ENCODE measurements around the gene QDPR. TPM values are rescaled to one million over a fixed set of nuclear protein-coding genes. Genes with fewer than 3 reads are reported as not detected.

Gene QDPR
- total RNA-seq = 50.2 TPM
- long read RNA-seq, transcript QDPR-201 (7 exons, 1,648 nt) = major isoform, 104 of 116 reads
- long read RNA-seq, partial matches to known transcripts = 3 of 116 reads
- long read RNA-seq, other reads (novel, unspliced or antisense) = 6 of 116 reads

- Histone ChIP-seq H3K27me3 (ENCODE audit: low read depth) (peaks cover 13% of the 10 kb centered on the region), H3K4me1 (peaks cover 27% of the 10 kb centered on the region), H3K4me3 (peak within 1 kb of the TSS; percentile 86), H3K36me3 (peaks cover 21% of the 10 kb centered on the region), H3K9me3 (replicated peaks) (no peaks in the 10 kb centered on the region), H3K27ac (replicated peaks) (peak within 1 kb of the TSS; percentile 85)
- TF ChIP-seq CTCF (IDR thresholded peaks at IDR 0.05; ENCODE audit: borderline replicate concordance) = peak; percentile 63
- intact Hi-C loops (cut with micrococcal nuclease) = no loop called here
- peak; percentile 86 for DNase-seq
These were observed at the start of gene QDPR for GRCh38 chr4:17511950-17512795. TSS of gene QDPR (minus strand) at chr4:17512090. CDS start at chr4:17512054, 36 bp downstream.

GRCh38 chr4:17561195-17561909 lies 49.5 kb upstream of the QDPR start:
- DNase-seq = no peak
- no peaks in the 10 kb centered on the region for H3K9me3 ChIP-seq (replicated peaks)
- H3K4me3 ChIP-seq = no peak overlapping the region
- H3K36me3 ChIP-seq = no peaks in the 10 kb centered on the region
- no peak for TF ChIP-seq CTCF (IDR thresholded peaks at IDR 0.05; ENCODE audit: borderline replicate concordance)
- H3K27me3 ChIP-seq (ENCODE audit: low read depth) = peaks cover 10% of the 10 kb centered on the region
- intact Hi-C loops (cut with micrococcal nuclease) = no loop called here
- H3K4me1 ChIP-seq = no peaks in the 10 kb centered on the region
- H3K27ac ChIP-seq (replicated peaks) = no peak overlapping the region

GRCh38 chr4:17560065-17560673 lies 48.3 kb upstream of the QDPR start:
- no peak overlapping the region for H3K4me3 ChIP-seq
- no peaks in the 10 kb centered on the region for H3K36me3 ChIP-seq
- DNase-seq = no peak
- H3K4me1 ChIP-seq = no peaks in the 10 kb centered on the region
- no peak for TF ChIP-seq CTCF (IDR thresholded peaks at IDR 0.05; ENCODE audit: borderline replicate concordance)
- H3K27ac ChIP-seq (replicated peaks) = no peak overlapping the region
- H3K9me3 ChIP-seq (replicated peaks) = no peaks in the 10 kb centered on the region
- H3K27me3 ChIP-seq (ENCODE audit: low read depth) = peaks cover 13% of the 10 kb centered on the region
- intact Hi-C loops (cut with micrococcal nuclease) = no loop called here

- Histone ChIP-seq H3K9me3 (replicated peaks) (no peaks in the 10 kb centered on the region), H3K27ac (replicated peaks) (no peak overlapping the region), H3K4me1 (no peaks in the 10 kb centered on the region), H3K27me3 (ENCODE audit: low read depth) (peaks cover 18% of the 10 kb centered on the region), H3K36me3 (no peaks in the 10 kb centered on the region), H3K4me3 (no peak overlapping the region)
- no peak for DNase-seq
- intact Hi-C loops (cut with micrococcal nuclease) = loop anchor here (10.0 kb wide), 1 partner anchor 1035 kb away; no protein-coding TSS in a partner anchor
- no peak for TF ChIP-seq CTCF (IDR thresholded peaks at IDR 0.05; ENCODE audit: borderline replicate concordance)
These were observed 47.8 kb upstream of the QDPR start for GRCh38 chr4:17559709-17560048.

- DNase-seq = no peak
- no peak for TF ChIP-seq CTCF (IDR thresholded peaks at IDR 0.05; ENCODE audit: borderline replicate concordance)
- Histone ChIP-seq H3K36me3 (no peaks in the 10 kb centered on the region), H3K27ac (replicated peaks) (no peak overlapping the region), H3K9me3 (replicated peaks) (no peaks in the 10 kb centered on the region), H3K27me3 (ENCODE audit: low read depth) (peaks cover 23% of the 10 kb centered on the region), H3K4me3 (no peak overlapping the region), H3K4me1 (no peaks in the 10 kb centered on the region)
- intact Hi-C loops (cut with micrococcal nuclease) = loop anchor here (10.0 kb wide), 1 partner anchor 1036 kb away; no protein-coding TSS in a partner anchor
These were observed 47.2 kb upstream of the QDPR start for GRCh38 chr4:17558941-17559708.

Measured in left ventricle myocardium inferior (tissue), 1 donor.